Astrocyte (in vitro differentiated cells and primary cell): Measurements from ENCODE around the gene FDPS. TPM values are rescaled to one million over a fixed set of nuclear protein-coding genes. Genes with fewer than 3 reads are reported as not detected.

ENCODE experiments used
- DNase-seq: peaks from one replicate; pipeline ENCODE4 v3.0.0-alpha.2; 2010; ENCODE audit warnings: low read depth
- FAIRE-seq: peaks from 2 replicates; lab custom pipeline; 2011; peaks lifted over from hg19 to GRCh38; lab: Jason Lieb, UNC
- H2AFZ ChIP-seq: 2 replicates; pipeline ENCODE4 v1.6.0; 2012; ENCODE audit warnings: low read depth, low read length, inconsistent platforms
- H3K27ac ChIP-seq: 2 replicates; pipeline ENCODE4 v1.5.1; 2011; ENCODE audit warnings: low read depth, low read length, inconsistent platforms
- H3K27me3 ChIP-seq: 2 replicates; pipeline ENCODE4 v1.6.0; 2011; ENCODE audit warnings: low read length, inconsistent platforms; ENCODE audit not compliant: insufficient read depth
- H3K36me3 ChIP-seq: 2 replicates; pipeline ENCODE4 v1.5.1; 2011; ENCODE audit warnings: low read length, inconsistent platforms; ENCODE audit not compliant: insufficient read depth
- H3K4me1 ChIP-seq: 2 replicates; pipeline ENCODE4 v1.5.1; 2011; ENCODE audit warnings: low read length, inconsistent platforms; ENCODE audit not compliant: insufficient read depth
- H3K4me2 ChIP-seq: 2 replicates; pipeline ENCODE4 v1.6.0; 2012; ENCODE audit warnings: low read length, inconsistent platforms
- H3K4me3 ChIP-seq: 2 replicates; pipeline ENCODE4 v1.5.1; 2011; ENCODE audit warnings: low read depth, mild to moderate bottlenecking, low read length, inconsistent platforms; ENCODE audit not compliant: insufficient read depth
- H3K79me2 ChIP-seq: 2 replicates; pipeline ENCODE4 v1.6.0; 2012; ENCODE audit warnings: mild to moderate bottlenecking, low read length, inconsistent platforms; ENCODE audit not compliant: insufficient read depth
- H3K9ac ChIP-seq: 2 replicates; pipeline ENCODE4 v1.6.0; 2012; ENCODE audit warnings: mild to moderate bottlenecking, low read length, inconsistent platforms
- H3K9me3 ChIP-seq: 2 replicates; pipeline ENCODE4 v1.5.1; 2012; ENCODE audit warnings: low read depth, mild to moderate bottlenecking, low read length, inconsistent platforms; ENCODE audit not compliant: insufficient read depth
- H4K20me1 ChIP-seq: 2 replicates; pipeline ENCODE4 v1.6.0; 2012; ENCODE audit warnings: low read length, inconsistent platforms; ENCODE audit not compliant: insufficient read depth
- H3K27ac Mint-ChIP-seq: one replicate; pipeline ENCODE4 v1.8.0; 2021; ENCODE audit warnings: mild to moderate bottlenecking, mixed read lengths; ENCODE audit not compliant: unreplicated experiment
- H3K27me3 Mint-ChIP-seq: one replicate; pipeline ENCODE4 v1.8.0; 2021; ENCODE audit warnings: low read depth, mixed read lengths; ENCODE audit not compliant: unreplicated experiment
- H3K36me3 Mint-ChIP-seq: one replicate; pipeline ENCODE4 v1.8.0; 2021; ENCODE audit warnings: low read depth, mixed read lengths; ENCODE audit not compliant: unreplicated experiment
- H3K4me1 Mint-ChIP-seq: one replicate; pipeline ENCODE4 v1.8.0; 2021; ENCODE audit warnings: low read depth, mixed read lengths; ENCODE audit not compliant: unreplicated experiment
- H3K4me3 Mint-ChIP-seq: one replicate; pipeline ENCODE4 v1.8.0; 2021; ENCODE audit warnings: mild to moderate bottlenecking, moderate library complexity, mixed read lengths; ENCODE audit not compliant: unreplicated experiment
- H3K9me3 Mint-ChIP-seq: one replicate; pipeline ENCODE4 v1.8.0; 2021; ENCODE audit warnings: mild to moderate bottlenecking, mixed read lengths; ENCODE audit not compliant: unreplicated experiment
- CTCF ChIP-seq: IDR thresholded peaks from 2 replicates; pipeline ENCODE4 v1.5.1; 2011; ENCODE audit warnings: low read depth, mild to moderate bottlenecking, inconsistent platforms, low read length, moderate library complexity; ENCODE audit not compliant: insufficient read depth
- EZH2 ChIP-seq: IDR thresholded peaks from 2 replicates; pipeline ENCODE4 v1.6.1; 2012; ENCODE audit warnings: mild to moderate bottlenecking, low read length, inconsistent platforms; ENCODE audit not compliant: insufficient read depth
- total RNA-seq: library from RNA; stranded (reverse); gene quantifications from 2 replicates; pipeline ENCODE4 v1.2.1, GENCODE V29; 2021

Gene FDPS
- total RNA-seq, 1 donor from 2014 or later: 217 TPM

- peaks cover 3% of the 10 kb centered on the region for H3K9me3 ChIP-seq
- no peak overlapping the region for H3K27ac ChIP-seq
- Mint-ChIP-seq H3K27ac (no peak overlapping the region), H3K27me3 (peaks cover 60% of the 10 kb centered on the region), H3K36me3 (peaks cover 7% of the 10 kb centered on the region), H3K9me3 (peaks cover 3% of the 10 kb centered on the region), H3K4me3 (no peak overlapping the region), H3K4me1 (no peaks in the 10 kb centered on the region)
- H3K79me2 ChIP-seq: no peaks in the 10 kb centered on the region
- H2AFZ ChIP-seq: peak overlapping the region; percentile 52
- H3K4me2 ChIP-seq: peak overlapping the region; percentile 66
- no peaks in the 10 kb centered on the region for H3K36me3 ChIP-seq
- H3K9ac ChIP-seq: no peak overlapping the region
- H4K20me1 ChIP-seq: no peaks in the 10 kb centered on the region
- no peak for DNase-seq
- H3K4me3 ChIP-seq: no peak overlapping the region
- TF ChIP-seq EZH2 (peak; percentile 91), CTCF (no peak)
- H3K27me3 ChIP-seq: peaks cover 37% of the 10 kb centered on the region
- FAIRE-seq: no peak
- H3K4me1 ChIP-seq: no peaks in the 10 kb centered on the region
Observed at GRCh38 chr1:155295183-155295941, 13.3 kb upstream of the FDPS start.

- DNase-seq (no peak), FAIRE-seq (no peak)
- Histone ChIP-seq H3K27me3 (peaks cover 37% of the 10 kb centered on the region), H3K4me3 (no peak overlapping the region), H2AFZ (peak overlapping the region; percentile 52), H4K20me1 (no peaks in the 10 kb centered on the region), H3K4me2 (no peak overlapping the region), H3K9me3 (peaks cover 3% of the 10 kb centered on the region), H3K36me3 (no peaks in the 10 kb centered on the region), H3K79me2 (no peaks in the 10 kb centered on the region), H3K27ac (no peak overlapping the region), H3K4me1 (no peaks in the 10 kb centered on the region), H3K9ac (no peak overlapping the region)
- H3K4me1 Mint-ChIP-seq: no peaks in the 10 kb centered on the region
- no peak overlapping the region for H3K4me3 Mint-ChIP-seq
- H3K27ac Mint-ChIP-seq: no peak overlapping the region
- TF ChIP-seq CTCF (no peak), EZH2 (no peak)
- H3K9me3 Mint-ChIP-seq: peaks cover 3% of the 10 kb centered on the region
- H3K36me3 Mint-ChIP-seq: peaks cover 7% of the 10 kb centered on the region
- peaks cover 61% of the 10 kb centered on the region for H3K27me3 Mint-ChIP-seq
Observed at GRCh38 chr1:155295942-155296267, 12.8 kb upstream of the FDPS start.

- Histone ChIP-seq H2AFZ (no peak overlapping the region), H3K9me3 (peaks cover 3% of the 10 kb centered on the region), H3K4me2 (no peak overlapping the region), H3K27me3 (peaks cover 37% of the 10 kb centered on the region), H3K36me3 (no peaks in the 10 kb centered on the region), H3K9ac (no peak overlapping the region), H3K79me2 (no peaks in the 10 kb centered on the region), H4K20me1 (no peaks in the 10 kb centered on the region), H3K27ac (no peak overlapping the region), H3K4me1 (no peaks in the 10 kb centered on the region), H3K4me3 (no peak overlapping the region)
- FAIRE-seq: no peak
- Mint-ChIP-seq H3K27ac (no peak overlapping the region), H3K27me3 (peaks cover 56% of the 10 kb centered on the region), H3K4me1 (no peaks in the 10 kb centered on the region), H3K36me3 (peaks cover 7% of the 10 kb centered on the region), H3K4me3 (no peak overlapping the region), H3K9me3 (peaks cover 3% of the 10 kb centered on the region)
- no peak for DNase-seq
- TF ChIP-seq EZH2 (no peak), CTCF (no peak)
Observed at GRCh38 chr1:155296661-155297060, 12.0 kb upstream of the FDPS start.
